WTC11 (cell line): ENCODE measurements around the gene GUCY1A2. TPM values are rescaled to one million over a fixed set of nuclear protein-coding genes. Genes with fewer than 3 reads are reported as not detected.
A peak's percentile ranks its signal among the peaks of the same experiment; 100 is the strongest.

Experiments
- ATAC-seq: fragments of 200-7000 bp; cut with Tn5 transposase; 2 replicates; pipeline ENCODE4 v1.10.0; 2021; ENCODE audit warnings: mild to moderate bottlenecking, moderate library complexity
- CTCF ChIA-PET: fragments of 300-600 bp; sonication (Branson Sonifier 250); formaldehyde crosslinking; loops from one replicate; lab custom pipeline; 2021; ENCODE audit warnings: antibody characterized with exemption; lab: Charles Lee
- POLR2A ChIA-PET: fragments of 350-600 bp; sonication (Branson Sonifier 250); formaldehyde crosslinking; loops from one replicate; lab custom pipeline; 2021; ENCODE audit warnings: antibody characterized with exemption; lab: Charles Lee
- DNase-seq: peaks from one replicate; pipeline ENCODE4 v3.0.0; 2021; ENCODE audit warnings: low spot score
- H3K27ac Mint-ChIP-seq: 2 replicates; pipeline ENCODE4 v1.8.0; 2021; ENCODE audit warnings: mixed read lengths
- H3K27me3 Mint-ChIP-seq: 2 replicates; pipeline ENCODE4 v1.8.0; 2021; ENCODE audit warnings: low read depth, mild to moderate bottlenecking, moderate library complexity, mixed read lengths
- H3K36me3 Mint-ChIP-seq: 2 replicates; pipeline ENCODE4 v1.8.0; 2021; ENCODE audit warnings: mixed read lengths
- H3K4me1 Mint-ChIP-seq: 2 replicates; pipeline ENCODE4 v1.8.0; 2022; ENCODE audit warnings: mixed read lengths
- H3K4me3 Mint-ChIP-seq: 2 replicates; pipeline ENCODE4 v1.8.0; 2021; ENCODE audit warnings: mild to moderate bottlenecking, moderate library complexity, mixed read lengths
- H3K9me3 Mint-ChIP-seq: 2 replicates; pipeline ENCODE4 v1.8.0; 2021; ENCODE audit warnings: mixed read lengths
- ARID4B ChIP-seq: sonication (generic); formaldehyde crosslinking; IDR thresholded peaks from 2 replicates; pipeline ENCODE4 v1.8.0; 2023; ENCODE audit warnings: missing genetic modification reagents, mild to moderate bottlenecking, borderline replicate concordance
- CREM ChIP-seq: sonication (generic); formaldehyde crosslinking; IDR thresholded peaks from 2 replicates; pipeline ENCODE4 v1.8.1; 2022; ENCODE audit warnings: mild to moderate bottlenecking, missing genetic modification reagents, moderate library complexity
- ELF4 ChIP-seq: sonication (generic); formaldehyde crosslinking; IDR thresholded peaks from 2 replicates; pipeline ENCODE4 v1.8.1; 2022; ENCODE audit warnings: low read depth, mild to moderate bottlenecking, moderate library complexity, missing genetic modification reagents
- EMX1 ChIP-seq: fragments of 250-450 bp; sonication (Bioruptor Pico); IDR thresholded peaks from 2 replicates; pipeline ENCODE4 v1.8.0; 2021; ENCODE audit warnings: mild to moderate bottlenecking
- ETV6 ChIP-seq: sonication (generic); formaldehyde crosslinking; IDR thresholded peaks from 2 replicates; pipeline ENCODE4 v1.8.1; 2022; ENCODE audit warnings: mild to moderate bottlenecking, missing genetic modification reagents
- GRHL2 ChIP-seq: fragments of 250-450 bp; sonication (Bioruptor Pico); IDR thresholded peaks from 2 replicates; pipeline ENCODE4 v1.8.0; 2022; ENCODE audit warnings: mild to moderate bottlenecking, moderate library complexity; ENCODE audit not compliant: insufficient replicate concordance, severe bottlenecking
- GTF2I ChIP-seq: fragments of 250-450 bp; sonication (Bioruptor Pico); conservative IDR thresholded peaks from 2 replicates; pipeline ENCODE4 v1.4.0; 2021; ENCODE audit warnings: mild to moderate bottlenecking
- IRF1 ChIP-seq: sonication (generic); formaldehyde crosslinking; IDR thresholded peaks from 2 replicates; pipeline ENCODE4 v1.8.0; 2023; ENCODE audit warnings: missing genetic modification reagents
- NR1H2 ChIP-seq: sonication (generic); formaldehyde crosslinking; IDR thresholded peaks from 2 replicates; pipeline ENCODE4 v1.9.0; 2021; ENCODE audit warnings: mild to moderate bottlenecking, moderate library complexity, missing genetic modification reagents
- RORB ChIP-seq: fragments of 250-450 bp; sonication (Bioruptor Pico); IDR thresholded peaks from 2 replicates; pipeline ENCODE4 v1.9.0; 2021; ENCODE audit warnings: mild to moderate bottlenecking
- SMAD3 ChIP-seq: sonication (generic); formaldehyde crosslinking; IDR thresholded peaks from 2 replicates; pipeline ENCODE4 v1.8.0; 2022; ENCODE audit warnings: missing genetic modification reagents, mild to moderate bottlenecking, borderline replicate concordance
- SOX15 ChIP-seq: fragments of 250-450 bp; sonication (Bioruptor Pico); IDR thresholded peaks from 2 replicates; pipeline ENCODE4 v1.9.0; 2021; ENCODE audit warnings: mild to moderate bottlenecking
- STAT6 ChIP-seq: sonication (generic); formaldehyde crosslinking; conservative IDR thresholded peaks from 2 replicates; pipeline ENCODE4 v1.8.1; 2023; ENCODE audit warnings: mild to moderate bottlenecking, low read depth, missing genetic modification reagents, moderate library complexity
- TCF7 ChIP-seq: sonication (generic); formaldehyde crosslinking; IDR thresholded peaks from 2 replicates; pipeline ENCODE4 v1.8.0; 2022; ENCODE audit warnings: mild to moderate bottlenecking, low read depth, missing genetic modification reagents, moderate library complexity
- USF1 ChIP-seq: sonication (generic); formaldehyde crosslinking; IDR thresholded peaks from 2 replicates; pipeline ENCODE4 v1.8.0; 2022; ENCODE audit warnings: mild to moderate bottlenecking, missing genetic modification reagents
- ZBTB21 ChIP-seq: sonication (generic); formaldehyde crosslinking; IDR thresholded peaks from 2 replicates; pipeline ENCODE4 v1.8.1; 2023; ENCODE audit warnings: mild to moderate bottlenecking, missing genetic modification reagents, borderline replicate concordance
- ZNF219 ChIP-seq: sonication (generic); formaldehyde crosslinking; IDR thresholded peaks from 2 replicates; pipeline ENCODE4 v1.8.0; 2023; ENCODE audit warnings: missing genetic modification reagents, mild to moderate bottlenecking, borderline replicate concordance
- ZNF263 ChIP-seq: sonication (generic); formaldehyde crosslinking; IDR thresholded peaks from 2 replicates; pipeline ENCODE4 v1.8.1; 2022; ENCODE audit warnings: low read depth, mild to moderate bottlenecking, moderate library complexity, missing genetic modification reagents
- total RNA-seq: library from RNA; stranded (reverse); gene quantifications from 3 replicates; pipeline ENCODE4 v1.2.3, GENCODE V29; 2021
- TF ChIP-seq, protein P1 (sequence below): sonication (generic); formaldehyde crosslinking; conservative IDR thresholded peaks from 2 replicates; pipeline ENCODE4 v1.8.1; 2022; ENCODE audit warnings: mild to moderate bottlenecking, missing genetic modification reagents
- TF ChIP-seq, protein P2 (sequence below): sonication (generic); formaldehyde crosslinking; IDR thresholded peaks from 2 replicates; pipeline ENCODE4 v1.8.0; 2022; ENCODE audit warnings: mild to moderate bottlenecking, missing genetic modification reagents
- TF ChIP-seq, protein P3 (sequence below): fragments of 250-450 bp; sonication (Bioruptor Pico); IDR thresholded peaks from 2 replicates; pipeline ENCODE4 v1.9.0; 2021; ENCODE audit warnings: mild to moderate bottlenecking

Gene GUCY1A2
- total RNA-seq, 1 experiment from 2014 or later: 0.90 TPM

DNA sequence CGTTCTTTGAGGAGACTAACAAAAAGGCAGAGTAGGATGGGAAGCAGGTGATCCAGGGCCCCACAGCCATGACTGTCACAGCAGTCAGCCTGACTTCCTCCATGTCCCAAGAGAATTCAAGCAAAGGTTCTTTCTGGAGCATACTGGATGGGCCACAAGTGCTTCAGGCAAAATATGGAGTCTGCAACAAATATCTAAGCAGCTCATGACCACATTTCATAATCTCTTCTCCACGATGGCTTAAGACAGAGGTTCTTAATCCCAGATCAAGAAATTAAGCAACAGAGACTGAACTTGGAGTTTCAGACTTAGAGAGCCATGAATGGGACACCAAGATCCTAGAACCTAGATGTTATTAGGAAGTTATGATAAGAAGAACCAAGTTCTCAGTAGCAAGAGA is 31.6 kb downstream of the GUCY1A2 start:
- H3K4me1 Mint-ChIP-seq: peaks cover 14% of the 10 kb centered on the region
- peak overlapping the region; percentile 24; the same call in 1 of the 2 replicates for H3K27ac Mint-ChIP-seq
- no peaks in the 10 kb centered on the region for H3K36me3 Mint-ChIP-seq
- ChIA-PET CTCF (no interaction called here), POLR2A (no interaction called here)
- H3K4me3 Mint-ChIP-seq: no peak overlapping the region
- no peaks in the 10 kb centered on the region for H3K9me3 Mint-ChIP-seq
- TF ChIP-seq, protein P1, sequence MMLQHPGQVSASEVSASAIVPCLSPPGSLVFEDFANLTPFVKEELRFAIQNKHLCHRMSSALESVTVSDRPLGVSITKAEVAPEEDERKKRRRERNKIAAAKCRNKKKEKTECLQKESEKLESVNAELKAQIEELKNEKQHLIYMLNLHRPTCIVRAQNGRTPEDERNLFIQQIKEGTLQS (CRISPR knock-in tag): no peak
- TF ChIP-seq SMAD3: no peak
- TF ChIP-seq NR1H2 (CRISPR knock-in tag): no peak
- TF ChIP-seq IRF1 (CRISPR knock-in tag): no peak
- no peak for TF ChIP-seq ZBTB21 (CRISPR knock-in tag)
- TF ChIP-seq GTF2I (CRISPR knock-in tag): no peak
- no peak for TF ChIP-seq USF1 (CRISPR knock-in tag)
- TF ChIP-seq, all 79 proteins: peak for 0
- no peaks in the 10 kb centered on the region for H3K27me3 Mint-ChIP-seq
- no peak for DNase-seq
- ATAC-seq: no peak

DNA sequence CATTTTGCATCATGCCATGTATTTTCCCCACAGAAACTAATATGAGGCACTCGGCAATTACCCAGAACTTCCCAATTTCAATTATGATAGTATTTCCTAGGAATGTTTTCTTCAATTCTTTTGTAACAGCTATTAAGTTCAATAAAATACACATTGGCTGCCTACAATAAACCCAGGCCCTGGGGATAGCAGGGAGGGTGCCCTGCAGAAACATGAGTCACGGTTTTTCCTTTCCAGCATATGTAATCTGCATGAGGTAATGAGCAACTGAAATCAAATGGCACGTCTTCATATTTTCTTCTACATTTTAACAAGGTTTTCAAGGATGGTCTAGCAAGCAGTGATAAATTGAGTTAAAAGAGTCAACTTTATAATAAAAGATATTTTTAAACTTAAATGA is 32.0 kb downstream of the GUCY1A2 start:
- POLR2A ChIA-PET: no interaction called here
- ATAC-seq: no peak
- CTCF ChIA-PET: no interaction called here
- Mint-ChIP-seq H3K4me3 (no peak overlapping the region), H3K27ac (no peak overlapping the region), H3K9me3 (no peaks in the 10 kb centered on the region), H3K36me3 (no peaks in the 10 kb centered on the region), H3K27me3 (no peaks in the 10 kb centered on the region), H3K4me1 (peaks cover 16% of the 10 kb centered on the region)
- no peak for TF ChIP-seq TCF7 (CRISPR knock-in tag)
- no peak for TF ChIP-seq SOX15
- TF ChIP-seq RORB (CRISPR knock-in tag): no peak
- TF ChIP-seq ETV6: no peak
- TF ChIP-seq CREM (CRISPR knock-in tag): no peak
- TF ChIP-seq STAT6: no peak
- no peak for TF ChIP-seq EMX1 (CRISPR knock-in tag)
- TF ChIP-seq, protein P2, sequence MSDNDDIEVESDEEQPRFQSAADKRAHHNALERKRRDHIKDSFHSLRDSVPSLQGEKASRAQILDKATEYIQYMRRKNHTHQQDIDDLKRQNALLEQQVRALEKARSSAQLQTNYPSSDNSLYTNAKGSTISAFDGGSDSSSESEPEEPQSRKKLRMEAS (CRISPR knock-in tag): no peak
- TF ChIP-seq, protein P3, sequence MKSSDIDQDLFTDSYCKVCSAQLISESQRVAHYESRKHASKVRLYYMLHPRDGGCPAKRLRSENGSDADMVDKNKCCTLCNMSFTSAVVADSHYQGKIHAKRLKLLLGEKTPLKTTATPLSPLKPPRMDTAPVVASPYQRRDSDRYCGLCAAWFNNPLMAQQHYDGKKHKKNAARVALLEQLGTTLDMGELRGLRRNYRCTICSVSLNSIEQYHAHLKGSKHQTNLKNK (CRISPR knock-in tag): no peak
- no peak for TF ChIP-seq GRHL2
- TF ChIP-seq ZNF219 (CRISPR knock-in tag): no peak
- no peak for TF ChIP-seq ARID4B (CRISPR knock-in tag)
- TF ChIP-seq ZNF263: no peak
- no peak for TF ChIP-seq ELF4
- no peak for DNase-seq
